Measurements from ENCODE around the gene JPH3.

Gene JPH3

DNA sequence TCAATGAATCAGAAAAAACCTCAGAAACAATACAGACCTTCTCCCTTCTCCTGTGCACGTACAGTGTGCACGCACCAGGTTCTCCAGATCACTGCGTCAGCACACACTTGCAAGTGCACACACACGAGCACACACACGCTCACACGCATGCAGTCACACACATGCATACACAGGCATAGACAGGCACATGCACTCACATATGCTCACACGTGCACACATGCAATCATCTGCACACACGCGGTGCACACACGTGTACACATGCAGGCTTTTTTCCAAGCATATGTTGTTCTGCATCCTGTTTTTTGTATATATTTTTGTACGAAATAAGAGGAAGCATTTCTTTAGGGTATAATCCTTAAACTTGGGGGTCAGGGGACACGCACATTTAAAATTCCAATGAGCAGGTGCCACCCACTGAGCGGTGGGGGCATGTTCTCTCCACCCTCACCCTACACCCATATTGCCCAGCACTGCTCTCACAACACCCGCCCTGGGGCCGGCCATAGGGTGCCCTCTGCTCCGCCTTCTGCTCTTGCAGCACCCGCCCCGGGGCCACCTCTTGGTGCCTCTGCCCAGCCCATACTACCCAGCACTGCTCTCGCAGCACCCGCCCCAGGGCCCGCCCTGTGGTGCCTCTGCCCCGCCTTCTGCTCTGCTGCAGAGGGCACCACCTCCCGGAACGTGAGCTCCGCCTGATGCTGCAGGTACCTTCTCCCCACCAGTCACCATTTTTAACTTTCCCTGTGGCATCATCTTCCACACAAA is 142.6 kb downstream of the JPH3 start:
- DNase-seq, result no peak

DNA sequence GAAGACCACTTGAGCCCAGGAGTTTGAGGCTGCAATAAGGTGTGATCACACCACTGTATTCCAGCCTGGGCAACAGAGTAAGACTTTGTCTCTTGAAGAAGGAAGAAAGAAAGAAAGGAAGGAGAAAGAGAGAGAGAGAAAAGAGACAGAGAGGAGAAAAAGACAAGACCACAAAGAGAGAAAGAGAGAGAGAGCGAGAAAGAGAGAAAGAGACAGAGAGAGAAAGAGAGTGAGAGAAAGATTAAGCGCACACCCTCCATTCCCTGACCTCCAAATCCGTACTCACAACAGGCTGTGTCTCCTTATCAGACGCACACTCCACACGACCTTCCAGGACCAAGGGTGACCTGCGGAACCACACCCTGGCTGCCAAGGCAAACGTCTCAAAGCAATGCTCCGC is 143.9 kb downstream of the JPH3 start:
- DNase-seq, result no peak

Measured in NCI-H1417 (cell line).